OCI-LY7 (cell line): Measurements from ENCODE around the gene TSR3.

Experiments
- CTCF ChIP-seq: fragments of 200-600 bp; sonication (generic); conservative IDR thresholded peaks from 2 replicates; pipeline ENCODE4 v1.5.1; 2014; ENCODE audit warnings: mild to moderate bottlenecking, antibody characterized with exemption, low read length, moderate library complexity, mixed read lengths
- EZH2phosphoT487 ChIP-seq: fragments of 200-600 bp; sonication (generic); IDR thresholded peaks from 2 replicates; pipeline ENCODE4 v1.6.1; 2018; ENCODE audit warnings: low read depth, borderline replicate concordance, mild to moderate bottlenecking, mixed run types, antibody characterized with exemption, low read length, moderate library complexity, mixed read lengths

DNA sequence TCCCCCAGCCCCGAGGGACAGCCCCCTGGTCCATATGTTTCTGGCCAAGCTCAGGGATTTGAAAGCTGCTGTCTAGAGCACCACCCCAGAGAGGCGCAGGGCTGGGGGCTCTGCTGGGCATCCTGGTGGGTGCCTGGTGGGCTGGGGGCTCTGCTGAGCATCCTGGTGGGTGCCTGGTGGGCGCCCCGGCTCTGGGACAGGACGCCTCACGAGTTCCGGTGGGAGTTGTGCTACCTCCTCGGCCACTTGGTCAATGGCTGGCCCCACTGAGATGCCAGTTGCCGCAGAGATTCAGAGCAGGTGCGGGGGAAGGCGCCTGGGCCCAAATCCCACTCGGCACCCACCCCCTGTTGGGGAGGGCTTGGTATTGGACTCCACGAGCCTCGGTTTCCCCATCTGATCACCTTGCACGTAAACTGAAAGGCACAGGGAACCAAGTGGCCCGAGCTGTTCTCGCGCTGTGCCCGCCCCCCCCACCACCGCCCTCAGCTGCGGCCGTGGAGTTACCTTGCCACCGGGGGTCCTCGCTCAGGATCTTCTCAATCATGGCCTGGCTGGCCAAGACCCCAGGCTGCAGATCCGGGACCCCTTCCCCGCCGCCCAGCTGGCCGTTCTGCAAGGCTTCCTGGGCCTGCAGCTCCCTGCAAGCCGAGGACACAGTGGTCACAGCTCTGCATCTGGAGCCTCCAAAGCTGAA lies 49.5 kb upstream of the TSR3 start:
- TF ChIP-seq CTCF: 0 out of 2 replicates have a peak, but pooled peaks have one; percentile 25
- TF ChIP-seq EZH2phosphoT487: no peak
